ENCODE data around the gene AGMAT.

Gene AGMAT

DNA sequence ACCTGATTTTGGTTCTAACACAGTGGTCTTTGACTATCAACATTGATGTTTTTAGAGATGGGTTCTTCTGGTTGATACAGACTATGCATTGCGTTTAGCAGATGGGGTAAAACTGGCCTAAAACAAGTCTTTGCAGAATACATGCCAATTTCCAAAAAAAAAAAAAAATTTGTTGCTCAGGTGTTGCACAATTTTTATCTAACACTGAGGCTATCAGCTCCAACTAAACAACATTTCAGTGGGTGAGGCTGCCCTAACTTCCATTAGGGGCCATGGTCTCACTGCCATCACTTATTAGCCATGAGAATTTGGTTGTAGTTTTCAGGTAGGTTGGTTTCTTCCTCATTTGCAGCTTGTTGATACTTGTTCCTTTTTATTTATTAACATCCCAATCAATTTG, 14.0 kb downstream of the AGMAT start:
- Histone ChIP-seq H3K4me3 (ENCODE audit: low read length) (no peak overlapping the region), H2AFZ (ENCODE audit: low read depth, low read length) (no peak overlapping the region), H3K36me3 (ENCODE audit: insufficient read depth, low read length) (peaks cover 51% of the 10 kb centered on the region), H3K4me1 (ENCODE audit: insufficient read depth, low read length) (no peaks in the 10 kb centered on the region), H3K9me3 (ENCODE audit: low read length) (no peaks in the 10 kb centered on the region), H3K27me3 (ENCODE audit: insufficient read depth, low read length) (no peaks in the 10 kb centered on the region)

DNA sequence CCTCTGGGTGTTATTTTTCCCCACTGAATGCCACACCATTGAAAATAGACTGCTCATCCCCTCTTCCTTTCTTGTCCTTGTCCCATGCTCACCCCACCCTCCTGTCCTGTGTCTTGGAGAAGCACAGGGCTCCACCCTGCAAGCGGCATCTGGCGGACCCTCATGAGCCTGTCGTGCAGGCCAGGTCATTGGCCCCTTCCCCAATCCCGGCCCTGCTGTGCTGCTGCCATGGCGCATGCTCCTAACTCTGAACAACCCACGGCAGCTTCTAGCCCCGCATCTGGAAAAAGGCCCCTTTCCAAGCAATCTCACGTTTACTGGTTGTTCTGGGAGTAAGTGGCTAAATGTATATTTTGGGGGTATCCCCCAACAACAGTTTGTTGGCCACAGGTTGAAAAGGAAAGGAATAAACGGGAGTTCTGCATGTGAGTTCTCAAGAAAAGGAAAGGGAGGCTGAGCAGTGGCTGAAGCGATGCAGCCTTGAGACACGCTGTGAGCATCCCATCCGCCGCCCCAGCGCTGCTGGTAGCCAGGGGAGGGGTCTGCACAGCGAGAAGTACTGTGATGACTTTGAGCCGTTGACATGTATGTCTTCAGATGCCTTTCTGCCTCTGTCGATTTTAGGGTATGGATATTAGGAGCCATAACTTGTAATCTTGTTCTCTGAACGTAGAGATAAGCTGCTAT, 16.3 kb downstream of the AGMAT start:
- H3K4me3 ChIP-seq (ENCODE audit: low read length) = no peak overlapping the region
- peaks cover 66% of the 10 kb centered on the region for H3K36me3 ChIP-seq (ENCODE audit: insufficient read depth, low read length)
- no peaks in the 10 kb centered on the region for H3K4me1 ChIP-seq (ENCODE audit: insufficient read depth, low read length)
- H2AFZ ChIP-seq (ENCODE audit: low read depth, low read length) = no peak overlapping the region
- no peaks in the 10 kb centered on the region for H3K27me3 ChIP-seq (ENCODE audit: insufficient read depth, low read length)
- no peaks in the 10 kb centered on the region for H3K9me3 ChIP-seq (ENCODE audit: low read length)

DNA sequence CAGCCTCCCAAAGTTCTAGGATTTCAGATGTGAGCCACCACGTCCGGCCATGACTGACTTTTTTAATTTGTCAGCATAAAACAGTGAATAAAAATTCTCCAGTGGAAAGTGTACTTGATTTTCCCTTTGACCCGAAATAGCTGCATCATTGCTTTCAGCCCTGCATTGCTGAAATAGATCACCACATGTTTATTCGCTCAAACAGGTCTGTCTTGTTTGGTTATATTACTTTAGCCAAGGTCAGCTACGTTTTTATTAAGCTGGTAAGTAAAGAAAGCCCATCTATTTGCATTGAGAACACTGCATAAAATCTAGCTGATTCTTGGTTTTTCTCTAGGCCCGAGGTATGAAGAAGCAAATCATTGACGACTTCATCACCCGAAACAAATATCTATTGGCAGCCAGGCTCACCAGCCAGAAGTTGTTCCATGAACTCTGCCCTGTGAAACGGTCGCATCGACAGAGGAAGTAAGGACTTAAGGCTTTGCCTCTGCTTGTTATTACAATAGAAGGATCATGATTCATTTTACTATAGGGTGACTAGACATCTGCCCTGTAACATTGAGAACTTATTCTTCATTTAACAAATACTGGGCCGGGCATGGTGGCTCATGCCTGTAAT, 25.6 kb downstream of the AGMAT start:
- no peaks in the 10 kb centered on the region for H3K4me1 ChIP-seq (ENCODE audit: insufficient read depth, low read length)
- H3K4me3 ChIP-seq (ENCODE audit: low read length) = no peak overlapping the region
- no peaks in the 10 kb centered on the region for H3K9me3 ChIP-seq (ENCODE audit: low read length)
- no peak overlapping the region for H2AFZ ChIP-seq (ENCODE audit: low read depth, low read length)
- peaks cover 40% of the 10 kb centered on the region for H3K36me3 ChIP-seq (ENCODE audit: insufficient read depth, low read length)
- no peaks in the 10 kb centered on the region for H3K27me3 ChIP-seq (ENCODE audit: insufficient read depth, low read length)

DNA sequence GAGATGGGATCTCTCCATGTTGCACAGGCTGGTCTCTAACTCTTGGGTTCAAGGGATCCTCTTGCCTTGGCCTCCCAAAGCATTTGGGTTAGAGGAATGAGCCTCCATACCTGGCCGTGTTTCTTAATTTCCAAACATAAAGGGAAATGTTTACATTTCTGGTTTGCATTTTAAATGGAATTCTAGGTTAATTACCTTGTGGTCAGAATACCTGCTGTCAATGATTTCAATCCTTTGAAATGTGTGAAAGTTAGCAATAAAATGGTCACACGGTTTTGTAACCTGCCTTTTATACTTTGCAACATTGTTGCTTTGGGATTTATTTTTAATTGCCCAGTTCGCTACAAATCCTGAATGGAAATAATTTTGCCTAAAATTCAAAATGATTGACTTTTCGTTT, 26.3 kb downstream of the AGMAT start:
- H2AFZ ChIP-seq (ENCODE audit: low read depth, low read length) = no peak overlapping the region
- peaks cover 33% of the 10 kb centered on the region for H3K36me3 ChIP-seq (ENCODE audit: insufficient read depth, low read length)
- no peaks in the 10 kb centered on the region for H3K9me3 ChIP-seq (ENCODE audit: low read length)
- no peaks in the 10 kb centered on the region for H3K4me1 ChIP-seq (ENCODE audit: insufficient read depth, low read length)
- H3K27me3 ChIP-seq (ENCODE audit: insufficient read depth, low read length) = no peaks in the 10 kb centered on the region
- no peak overlapping the region for H3K4me3 ChIP-seq (ENCODE audit: low read length)

DNA sequence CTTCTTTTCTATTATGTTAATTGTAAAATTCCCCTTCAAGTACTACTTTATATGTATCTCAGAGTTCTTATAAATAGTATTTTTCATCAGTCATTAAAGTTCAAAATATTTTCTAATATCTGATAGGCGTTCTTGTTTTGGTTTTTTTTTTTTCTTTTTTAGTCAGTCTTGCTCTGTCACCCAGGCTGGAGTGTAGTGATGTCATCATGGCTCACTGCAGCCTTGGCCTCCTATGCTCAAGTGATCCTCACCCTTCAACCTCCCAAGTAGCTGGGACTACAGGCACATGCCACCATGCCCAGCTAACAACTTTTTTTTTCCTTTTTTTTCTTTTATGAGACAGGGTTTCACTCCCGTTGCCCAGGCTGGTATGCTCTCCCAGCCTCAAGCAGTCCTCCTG, 27.3 kb downstream of the AGMAT start:
- H3K4me1 ChIP-seq (ENCODE audit: insufficient read depth, low read length) = no peaks in the 10 kb centered on the region
- H2AFZ ChIP-seq (ENCODE audit: low read depth, low read length) = no peak overlapping the region
- no peaks in the 10 kb centered on the region for H3K27me3 ChIP-seq (ENCODE audit: insufficient read depth, low read length)
- no peak overlapping the region for H3K4me3 ChIP-seq (ENCODE audit: low read length)
- H3K36me3 ChIP-seq (ENCODE audit: insufficient read depth, low read length) = peaks cover 30% of the 10 kb centered on the region
- H3K9me3 ChIP-seq (ENCODE audit: low read length) = no peaks in the 10 kb centered on the region

DNA sequence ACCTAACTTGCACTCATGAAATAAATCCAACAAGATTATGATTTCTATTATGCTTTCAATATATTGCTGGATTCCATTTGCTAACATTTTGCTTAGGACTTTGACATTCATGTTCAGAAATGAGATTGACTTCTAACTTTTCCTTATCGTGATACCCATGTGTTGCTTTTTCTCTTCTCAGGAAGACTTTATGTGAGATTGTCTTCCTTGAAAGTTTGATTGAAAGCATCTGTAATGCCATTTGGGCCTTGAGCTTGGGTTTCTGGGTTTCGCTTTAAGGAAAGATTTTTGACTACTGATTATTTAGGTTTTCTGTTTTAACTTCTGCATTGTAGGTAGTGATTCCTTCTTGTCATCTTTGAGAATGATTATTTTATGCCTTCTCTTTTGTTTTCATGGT, 27.8 kb downstream of the AGMAT start:
- Histone ChIP-seq H3K4me3 (ENCODE audit: low read length) (no peak overlapping the region), H3K4me1 (ENCODE audit: insufficient read depth, low read length) (no peaks in the 10 kb centered on the region), H3K9me3 (ENCODE audit: low read length) (no peaks in the 10 kb centered on the region), H2AFZ (ENCODE audit: low read depth, low read length) (no peak overlapping the region), H3K36me3 (ENCODE audit: insufficient read depth, low read length) (peaks cover 24% of the 10 kb centered on the region), H3K27me3 (ENCODE audit: insufficient read depth, low read length) (no peaks in the 10 kb centered on the region)

DNA sequence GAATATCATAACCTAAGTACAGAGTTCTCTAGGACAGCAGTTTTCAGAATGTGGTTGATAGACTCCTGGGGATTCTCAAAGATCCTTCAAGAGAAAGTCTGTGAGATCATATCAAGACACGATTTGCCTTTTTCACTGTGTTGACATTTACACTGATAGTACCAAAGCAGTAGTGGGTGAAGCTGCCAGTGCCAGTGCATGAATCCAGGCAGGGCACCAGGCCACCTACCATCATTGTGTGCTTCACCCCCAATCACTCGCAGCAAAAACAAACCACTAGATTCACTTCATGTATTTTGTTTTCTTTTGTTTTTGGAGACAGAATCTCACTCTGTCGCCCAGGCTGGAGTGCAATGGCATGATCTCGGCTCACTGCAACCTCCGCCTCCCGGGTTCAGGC, 34.3 kb downstream of the AGMAT start:
- Histone ChIP-seq H2AFZ (ENCODE audit: low read depth, low read length) (no peak overlapping the region), H3K4me3 (ENCODE audit: low read length) (no peak overlapping the region), H3K9me3 (ENCODE audit: low read length) (no peaks in the 10 kb centered on the region), H3K36me3 (ENCODE audit: insufficient read depth, low read length) (peaks cover 36% of the 10 kb centered on the region), H3K4me1 (ENCODE audit: insufficient read depth, low read length) (no peaks in the 10 kb centered on the region), H3K27me3 (ENCODE audit: insufficient read depth, low read length) (no peaks in the 10 kb centered on the region)

DNA sequence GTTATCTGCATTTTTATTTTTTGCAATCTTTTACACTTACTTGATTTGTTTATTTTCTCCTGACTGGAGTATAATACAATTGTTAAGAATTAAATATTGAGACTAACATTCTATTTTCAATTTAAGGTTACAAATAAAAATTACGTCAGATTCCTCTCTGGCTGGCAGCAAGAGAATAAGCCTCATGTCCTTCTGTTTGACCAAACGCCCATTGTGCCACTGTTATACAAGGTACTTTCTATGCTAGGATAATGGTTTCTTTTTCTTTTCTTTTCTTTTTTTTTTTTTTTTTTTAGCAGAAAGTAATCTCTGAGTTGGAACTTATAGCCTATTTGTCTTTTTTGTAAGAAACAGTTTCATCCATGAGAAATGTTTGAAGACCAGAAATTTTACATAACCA, 38.2 kb downstream of the AGMAT start:
- Histone ChIP-seq H3K4me1 (ENCODE audit: insufficient read depth, low read length) (no peaks in the 10 kb centered on the region), H3K4me3 (ENCODE audit: low read length) (no peak overlapping the region), H3K27me3 (ENCODE audit: insufficient read depth, low read length) (no peaks in the 10 kb centered on the region), H3K9me3 (ENCODE audit: low read length) (no peaks in the 10 kb centered on the region), H3K36me3 (ENCODE audit: insufficient read depth, low read length) (peaks cover 72% of the 10 kb centered on the region), H2AFZ (ENCODE audit: low read depth, low read length) (no peak overlapping the region)

DNA sequence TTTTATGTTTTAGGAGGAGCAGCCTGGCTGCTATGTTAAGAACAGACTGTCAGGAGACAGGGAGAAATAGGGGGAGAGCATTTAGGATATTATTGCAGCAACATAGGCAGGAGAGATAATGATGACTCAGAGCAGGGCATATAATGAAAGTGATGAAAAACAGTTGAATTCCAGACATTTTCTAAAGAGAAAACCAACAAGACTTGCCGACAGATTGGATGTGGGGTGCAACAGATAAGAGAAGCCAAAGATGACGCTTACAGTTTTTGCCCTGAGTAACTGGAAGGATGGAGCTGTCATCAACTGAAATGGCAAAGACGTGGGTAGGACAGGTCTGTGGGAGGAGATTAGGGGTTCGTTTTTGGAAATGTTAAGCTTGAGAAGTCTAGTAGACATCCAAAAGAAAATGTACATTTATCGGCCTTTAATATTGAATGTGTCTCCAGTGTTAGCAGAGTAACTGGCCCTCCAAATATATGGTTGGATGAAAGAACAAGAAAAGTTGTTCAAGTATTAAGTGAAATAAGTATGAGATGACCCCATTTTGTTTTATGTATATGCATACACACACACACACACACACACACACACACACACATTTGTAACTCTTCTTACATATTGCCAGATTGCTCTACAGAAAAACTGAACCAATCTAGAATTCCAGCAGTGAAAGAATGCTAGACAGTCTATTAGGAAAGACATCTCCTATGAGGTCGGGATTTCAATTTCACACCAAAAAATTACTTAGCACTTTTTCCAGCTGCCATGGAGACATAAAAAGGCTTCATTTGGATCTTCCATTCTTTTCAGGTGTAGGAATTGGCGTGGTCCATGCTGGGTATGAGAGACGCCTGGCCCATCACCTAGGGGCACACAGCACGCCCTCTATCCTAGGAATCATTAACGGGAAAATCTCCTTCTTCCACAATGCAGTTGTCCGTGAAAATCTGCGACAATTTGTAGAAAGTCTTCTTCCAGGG, 41.0 kb downstream of the AGMAT start:
- peaks cover 77% of the 10 kb centered on the region for H3K36me3 ChIP-seq (ENCODE audit: insufficient read depth, low read length)
- no peaks in the 10 kb centered on the region for H3K4me1 ChIP-seq (ENCODE audit: insufficient read depth, low read length)
- H3K27me3 ChIP-seq (ENCODE audit: insufficient read depth, low read length) = no peaks in the 10 kb centered on the region
- H3K9me3 ChIP-seq (ENCODE audit: low read length) = no peaks in the 10 kb centered on the region
- H2AFZ ChIP-seq (ENCODE audit: low read depth, low read length) = no peak overlapping the region
- H3K4me3 ChIP-seq (ENCODE audit: low read length) = no peak overlapping the region

DNA sequence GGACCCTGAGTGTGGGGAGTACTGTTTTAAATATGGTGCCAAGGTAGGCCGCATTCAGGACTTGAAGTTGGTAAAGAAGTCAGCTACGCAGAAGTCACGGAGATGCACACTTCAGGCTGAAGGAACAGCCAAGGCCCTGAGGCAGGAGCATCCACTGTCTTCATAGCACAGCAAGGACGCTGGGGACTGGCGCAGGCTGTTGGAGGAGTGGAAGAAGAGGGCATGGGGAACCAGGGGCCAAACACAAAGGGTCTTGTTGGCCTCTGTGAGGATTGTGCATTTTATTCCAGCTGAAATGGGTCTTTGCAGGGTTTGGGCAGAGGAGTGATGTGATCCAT, 41.6 kb downstream of the AGMAT start:
- no peak overlapping the region for H2AFZ ChIP-seq (ENCODE audit: low read depth, low read length)
- H3K4me3 ChIP-seq (ENCODE audit: low read length) = no peak overlapping the region
- peaks cover 79% of the 10 kb centered on the region for H3K36me3 ChIP-seq (ENCODE audit: insufficient read depth, low read length)
- no peaks in the 10 kb centered on the region for H3K9me3 ChIP-seq (ENCODE audit: low read length)
- H3K27me3 ChIP-seq (ENCODE audit: insufficient read depth, low read length) = no peaks in the 10 kb centered on the region
- no peaks in the 10 kb centered on the region for H3K4me1 ChIP-seq (ENCODE audit: insufficient read depth, low read length)

DNA sequence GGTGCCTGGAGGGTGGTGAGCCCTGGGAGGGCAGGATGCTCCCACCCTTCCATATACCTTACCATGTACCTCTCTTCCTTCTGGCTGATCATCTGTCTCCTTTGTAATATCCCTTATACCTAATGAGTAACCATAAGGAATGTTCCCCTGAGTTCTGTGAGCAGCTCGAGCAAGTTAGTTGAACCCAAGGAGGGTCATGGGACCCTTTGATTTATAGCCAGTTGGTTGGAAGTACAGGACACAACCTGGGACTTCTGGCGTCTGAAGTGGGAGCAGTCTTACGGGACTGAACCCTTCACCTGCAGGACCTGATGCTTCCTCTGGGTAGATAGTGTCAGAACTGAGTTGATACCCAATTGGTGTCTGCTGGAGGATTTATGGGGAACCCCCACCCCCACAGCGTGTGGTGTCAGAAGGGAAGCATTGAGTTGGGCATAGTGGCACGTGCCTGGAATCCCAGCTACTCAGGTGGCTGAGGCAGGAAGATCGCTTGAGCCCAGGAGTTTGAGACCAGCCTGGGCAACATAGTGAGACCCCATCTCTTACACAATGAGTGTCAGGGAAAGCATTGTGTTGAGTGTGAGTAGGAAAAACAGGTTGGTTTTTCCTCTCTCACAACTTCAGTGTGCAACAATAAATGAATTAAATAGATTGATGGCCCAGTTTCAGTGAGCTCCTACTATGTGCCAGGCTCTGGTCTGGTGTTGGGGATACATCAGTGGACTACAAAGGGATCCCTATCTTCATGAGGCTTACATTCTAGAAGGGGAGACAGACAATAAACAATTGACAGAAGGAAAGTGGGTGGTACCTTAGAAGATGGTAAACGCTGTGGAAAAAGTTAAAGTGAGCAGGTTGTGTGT, 42.2 kb downstream of the AGMAT start:
- H3K36me3 ChIP-seq (ENCODE audit: insufficient read depth, low read length) = peaks cover 76% of the 10 kb centered on the region
- H3K9me3 ChIP-seq (ENCODE audit: low read length) = no peaks in the 10 kb centered on the region
- no peaks in the 10 kb centered on the region for H3K27me3 ChIP-seq (ENCODE audit: insufficient read depth, low read length)
- H2AFZ ChIP-seq (ENCODE audit: low read depth, low read length) = no peak overlapping the region
- H3K4me1 ChIP-seq (ENCODE audit: insufficient read depth, low read length) = no peaks in the 10 kb centered on the region
- H3K4me3 ChIP-seq (ENCODE audit: low read length) = no peak overlapping the region

DNA sequence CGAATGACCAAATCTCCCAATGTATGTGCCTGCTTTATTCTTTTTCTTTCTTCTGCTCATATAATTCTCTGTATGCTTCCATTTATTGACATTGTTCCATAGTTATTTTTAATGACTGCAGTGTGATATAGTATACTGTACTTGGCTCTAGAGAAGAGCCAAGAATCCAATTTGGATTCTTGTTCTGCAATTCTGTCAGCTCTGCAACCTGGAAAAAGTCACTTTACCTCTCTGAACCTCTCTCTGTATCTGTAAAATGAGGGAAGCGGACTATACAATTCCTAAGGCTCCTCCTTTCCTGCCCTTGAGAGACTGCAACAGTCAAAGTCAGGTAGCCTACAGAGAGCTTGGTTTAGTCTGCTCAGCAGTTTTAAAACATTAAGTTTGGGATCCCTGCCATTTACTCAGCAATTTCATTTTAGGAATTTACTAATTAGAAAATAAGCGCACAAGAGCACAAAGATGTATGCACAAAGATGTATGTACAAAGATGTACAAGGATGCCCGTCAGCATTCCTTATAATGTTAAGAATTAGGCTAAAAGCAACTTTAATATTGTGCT, 43.5 kb downstream of the AGMAT start:
- no peaks in the 10 kb centered on the region for H3K27me3 ChIP-seq (ENCODE audit: insufficient read depth, low read length)
- no peak overlapping the region for H3K4me3 ChIP-seq (ENCODE audit: low read length)
- peaks cover 75% of the 10 kb centered on the region for H3K36me3 ChIP-seq (ENCODE audit: insufficient read depth, low read length)
- no peaks in the 10 kb centered on the region for H3K4me1 ChIP-seq (ENCODE audit: insufficient read depth, low read length)
- H2AFZ ChIP-seq (ENCODE audit: low read depth, low read length) = no peak overlapping the region
- H3K9me3 ChIP-seq (ENCODE audit: low read length) = no peaks in the 10 kb centered on the region

Measured in neuron (in vitro differentiated cells).